K562 (cell line): ENCODE results near the gene WNT3. TPM values are rescaled to one million over a fixed set of nuclear protein-coding genes. Genes with fewer than 3 reads are reported as not detected.

ENCODE experiments used
- ATAC-seq: fragments of 200-7000 bp; cut with Tn5 transposase; 3 replicates; pipeline ENCODE4 v1.9.1; 2020; ENCODE audit warnings: moderate library complexity
- BruUV-seq: library from RNA; stranded (reverse); fragments of 400-500 nt; replicated peaks from 2 replicates; lab custom pipeline; 2021; lab: Mats Ljungman, UMichigan
- CTCF ChIA-PET: fragments of 300-600 bp; formaldehyde crosslinking; extraction: SDS; loops from one replicate; lab custom pipeline; 2021; ENCODE audit warnings: low intra/inter-chr PET ratio; lab: Yijun Ruan, JAX
- POLR2A ChIA-PET: fragments of 300-600, 350-650 bp; sonication (Branson Sonifier 250); formaldehyde crosslinking; extraction: SDS; loops from one replicate; lab custom pipeline; 2021; ENCODE audit warnings: antibody characterized with exemption, inconsistent platforms; lab: Yijun Ruan, JAX
- DNase-seq, 4 experiments: peaks; one replicate each; pipeline versions ENCODE4 v3.0.0 to v3.0.0-alpha.2; 2011 to 2018; ENCODE audit warnings: low spot score in 3 of 4, mixed read lengths in 3 of 4; ENCODE audit errors: extremely low read depth in 1 of 4
- FAIRE-seq: peaks from 2 replicates; lab custom pipeline; 2011; peaks lifted over from hg19 to GRCh38; lab: Jason Lieb, UNC
- H2AFZ ChIP-seq: 2 replicates; pipeline ENCODE4 v1.6.0; 2011; ENCODE audit warnings: low read depth, low read length, control low read depth, inconsistent platforms
- H3K27ac ChIP-seq: fragments of 200-600 bp; 3 replicates; pipeline ENCODE4 v1.8.0; 2011; ENCODE audit warnings: low read depth, mild to moderate bottlenecking, control low read depth, inconsistent platforms, low read length, moderate library complexity, mixed read lengths; ENCODE audit errors: extremely low read depth
- H3K27me3 ChIP-seq, 2 experiments: fragments of 300-600 bp in 1 of 2; 2 replicates in 1 of 2; 3 replicates in 1 of 2; pipeline versions ENCODE4 v1.6.0 to v1.8.0; 2011; ENCODE audit warnings: inconsistent platforms in 2 of 2, low read length in 2 of 2, mild to moderate bottlenecking in 1 of 2, mixed read lengths in 1 of 2, moderate library complexity in 1 of 2; ENCODE audit not compliant: control insufficient read depth in 2 of 2, insufficient read depth in 2 of 2
- H3K36me3 ChIP-seq: fragments of 300-600 bp; 3 replicates; pipeline ENCODE4 v1.8.0; 2011; ENCODE audit warnings: mild to moderate bottlenecking, low read length, inconsistent platforms; ENCODE audit not compliant: control insufficient read depth, insufficient read depth
- H3K4me1 ChIP-seq, 2 experiments: fragments of 200-600 bp in 1 of 2; replicated peaks in 1 of 2; 2 replicates in 1 of 2; 3 replicates in 1 of 2; pipeline versions ENCODE4 v1.5.1 to v1.8.0; 2011; ENCODE audit warnings: inconsistent platforms in 2 of 2, low read length in 2 of 2, mild to moderate bottlenecking in 1 of 2, mixed read lengths in 1 of 2, moderate library complexity in 1 of 2; ENCODE audit not compliant: control insufficient read depth in 2 of 2, insufficient read depth in 2 of 2
- H3K4me2 ChIP-seq: 2 replicates; pipeline ENCODE4 v1.6.1; 2011; ENCODE audit warnings: low read length, control low read depth, inconsistent platforms, mixed read lengths; ENCODE audit not compliant: insufficient read depth
- H3K4me3 ChIP-seq: fragments of 200-600 bp; sonication (generic), shearing (Covaris generic); 2 replicates; pipeline ENCODE4 v1.5.1; 2016; ENCODE audit warnings: control low read depth, inconsistent platforms
- H3K79me2 ChIP-seq: fragments of 200-600 bp; 3 replicates; pipeline ENCODE4 v1.8.0; 2011; ENCODE audit warnings: low read length, inconsistent platforms; ENCODE audit not compliant: control insufficient read depth, insufficient read depth
- H3K9ac ChIP-seq, 2 experiments: 2 replicates each; pipeline versions ENCODE4 v1.6.0 to v1.6.1; 2011; ENCODE audit warnings: low read depth in 2 of 2, low read length in 2 of 2, control low read depth in 1 of 2, inconsistent platforms in 1 of 2, mild to moderate bottlenecking in 1 of 2, mixed read lengths in 1 of 2; ENCODE audit not compliant: insufficient read depth in 1 of 2
- H3K9me1 ChIP-seq: one replicate; pipeline ENCODE4 v1.6.0; 2011; ENCODE audit warnings: inconsistent platforms, mild to moderate bottlenecking, low read length, moderate library complexity; ENCODE audit not compliant: control insufficient read depth, insufficient read depth
- H3K9me3 ChIP-seq: replicated peaks from 2 replicates; pipeline ENCODE4 v1.5.1; 2011; ENCODE audit warnings: low read depth, low read length, inconsistent platforms; ENCODE audit not compliant: control insufficient read depth, insufficient read depth
- H4K20me1 ChIP-seq: replicated peaks from 2 replicates; pipeline ENCODE4 v1.6.1; 2011; ENCODE audit warnings: low read length, inconsistent platforms, mixed read lengths; ENCODE audit not compliant: control insufficient read depth, insufficient read depth
- C11orf30 ChIP-seq: fragments of 450-650 bp; IDR thresholded peaks from 2 replicates; pipeline ENCODE4 v1.6.1; 2016; ENCODE audit warnings: low read depth, mild to moderate bottlenecking
- CBX3 ChIP-seq, 2 experiments: IDR thresholded peaks; 1 replicate in 1 of 2; 2 replicates in 1 of 2; pipeline ENCODE4 v1.6.1; 2012; ENCODE audit warnings: inconsistent platforms in 2 of 2, low read length in 2 of 2, borderline replicate concordance in 1 of 2, control low read depth in 1 of 2
- DPF2 ChIP-seq: fragments of 450-650 bp; IDR thresholded peaks from 2 replicates; pipeline ENCODE4 v1.6.1; 2016
- NFIX ChIP-seq: fragments of 250-450 bp; sonication (Bioruptor Pico); IDR thresholded peaks from 2 replicates; pipeline ENCODE4 v1.4.0; 2020; ENCODE audit warnings: low read depth, mild to moderate bottlenecking, moderate library complexity
- TEAD2 ChIP-seq: fragments of 450-650 bp; IDR thresholded peaks from 2 replicates; pipeline ENCODE4 v1.6.1; 2016; ENCODE audit warnings: missing genetic modification characterization, control low read depth, missing compliant biosample characterization
- ZNF184 ChIP-seq: sonication (generic); formaldehyde crosslinking; IDR thresholded peaks from 2 replicates; pipeline ENCODE4 v1.5.0; 2020; ENCODE audit warnings: missing genetic modification reagents
- WGBS: fragments of 100-300 bp; shearing (Covaris generic); methylation state at CpG from one replicate; pipeline ENCODE4 v1.1.6; 2016; ENCODE audit warnings: low coverage, mixed read lengths; ENCODE audit not compliant: insufficient coverage; ENCODE audit errors: missing lambda C conversion rate; 5-methylcytosine and 5-hydroxymethylcytosine counted together
- in situ Hi-C: fragments of 300-500 bp; cut with MboI; formaldehyde crosslinking; loops from 4 replicates; pipeline ENCODE4 v1.15.0; 2018; ENCODE audit warnings: inconsistent platforms, mixed read lengths
- intact Hi-C: fragments of 100-400 bp; cut with micrococcal nuclease; formaldehyde crosslinking; loops from 2 replicates; pipeline ENCODE4 v1.14.2; 2022
- polyA plus RNA-seq, 8 experiments: library from polyadenylated mRNA; depleted of rRNA in 4 of 8; stranded (reverse) in 5 of 8; unstranded in 3 of 8; fragments of >200 nt; fragmentation: Nextera tagmentation in 2 of 8; fragmentation: Illumina TruSeq in 1 of 8; extraction: Ambion mirVana in 2 of 8; extraction: Trizol in 1 of 8; gene quantifications; 2 replicates each; pipeline versions ENCODE4 v1.2.1 to v1.2.3, GENCODE V29; 2011 to 2014; ENCODE audit warnings: inconsistent platforms in 1 of 8, missing spikeins in 1 of 8
- total RNA-seq, 7 experiments: library from RNA; depleted of rRNA in 6 of 7; stranded (reverse); fragments of >200 nt in 6 of 7; fragmentation: Illumina TruSeq in 2 of 7; extraction: Trizol in 2 of 7; gene quantifications; 2 replicates each; pipeline versions ENCODE4 v1.2.1 to v1.2.3, GENCODE V29; 2011 to 2021; ENCODE audit warnings: low replicate concordance in 1 of 7
- TF ChIP-seq, protein P1 (sequence below): fragments of 200-400 bp; formaldehyde crosslinking; IDR thresholded peaks from 2 replicates; pipeline ENCODE4 v1.6.1; 2017; ENCODE audit warnings: mild to moderate bottlenecking, low read depth, low read length, moderate library complexity
- TF ChIP-seq, protein P2 (sequence below): fragments of 250-450 bp; sonication (Bioruptor Pico); IDR thresholded peaks from 2 replicates; pipeline ENCODE4 v1.4.0; 2020; ENCODE audit warnings: mild to moderate bottlenecking, moderate library complexity
- TF ChIP-seq, protein P3 (sequence below): sonication (generic); formaldehyde crosslinking; IDR thresholded peaks from 2 replicates; pipeline ENCODE4 v1.8.1; 2023; ENCODE audit warnings: mild to moderate bottlenecking, missing genetic modification reagents
- TF ChIP-seq, protein P4 (sequence below): IDR thresholded peaks from 3 replicates; pipeline ENCODE4 v1.6.1; 2011; ENCODE audit warnings: borderline replicate concordance, mild to moderate bottlenecking; ENCODE audit not compliant: insufficient read length, insufficient read depth

Gene WNT3
- total and polyA plus RNA-seq, 9 of the 15 experiments (the other 6 are each of a cell fraction or from before 2014, with no cell fraction given) = 1.5 to 6.1 (median 3.3) TPM

DNA sequence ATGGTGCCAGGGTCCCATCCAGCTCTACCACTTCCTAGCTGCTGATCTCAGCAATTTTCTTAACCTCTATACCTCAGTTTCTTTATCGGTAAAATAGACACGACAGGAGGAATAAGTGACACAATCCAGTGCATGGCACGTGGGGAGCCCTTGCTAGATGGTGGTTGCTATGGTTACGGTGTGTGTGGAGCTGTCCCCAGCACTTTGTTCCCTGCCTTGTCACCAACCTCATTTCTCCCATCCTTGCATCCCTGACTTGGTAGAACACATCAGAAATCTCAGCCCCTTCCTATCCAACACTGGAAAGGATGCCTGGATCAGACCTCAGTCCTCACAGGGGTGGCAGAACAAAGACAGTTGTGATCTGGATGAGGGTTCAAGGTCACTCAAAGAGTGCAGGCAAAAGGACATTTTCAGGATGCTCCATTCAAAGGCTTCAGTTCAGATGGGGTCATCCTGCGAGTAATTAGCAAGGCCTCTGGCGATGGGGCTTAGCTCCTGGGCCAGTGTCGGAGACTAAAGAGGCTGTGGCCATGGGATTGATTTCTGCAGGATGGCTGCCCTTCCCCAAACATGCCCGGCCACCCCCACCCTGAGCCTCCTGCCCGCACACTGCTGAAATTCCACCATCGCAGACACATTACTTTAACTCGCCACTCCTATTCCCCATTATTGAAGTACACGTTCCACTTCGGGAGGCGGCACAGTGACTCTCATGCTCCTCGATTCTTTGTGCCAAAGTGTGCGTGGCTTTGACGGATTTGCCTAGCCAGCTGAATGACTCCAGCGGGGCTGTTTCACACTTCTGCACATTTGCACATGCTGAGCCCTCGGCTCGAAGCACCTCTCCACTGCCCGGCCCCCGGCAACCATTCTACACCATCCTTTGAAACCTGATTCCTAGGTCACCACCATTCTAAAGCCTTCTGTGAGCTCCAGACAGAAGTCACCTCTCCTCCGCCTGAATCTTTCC, 40.3 kb downstream of the WNT3 start:
- Histone ChIP-seq H3K79me2 (no peaks in the 10 kb centered on the region), H3K9ac (0 out of 4 replicates have a peak overlapping the region, but pooled peaks of 1 of the 2 experiments have one; percentile 31), H2AFZ (no peak overlapping the region), H3K36me3 (no peaks in the 10 kb centered on the region), H3K4me2 (no peak overlapping the region), H3K27me3 (no peaks in the 10 kb centered on the region), H3K27ac (no peak overlapping the region), H3K4me3 (no peak overlapping the region), H3K9me3 (no peaks in the 10 kb centered on the region), H3K9me1 (no peaks in the 10 kb centered on the region), H3K4me1 (peaks cover 39 to 60% of the 10 kb centered on the region in 2 experiments; a peak in 4 of 5 replicates), H4K20me1 (no peaks in the 10 kb centered on the region)
- no TSS peak for BruUV-seq
- DNase-seq (peak; percentile 51 to 67 (median 60)), ATAC-seq (no peak), FAIRE-seq (peak; percentile 40)
- 74% methylated on average over 20 of the region's 23 CpGs for WGBS
- in situ Hi-C loops = no loop called here
- POLR2A ChIA-PET = interaction anchor here (1.1 to 1.2 kb wide), 3 partner anchors 15 to 32 kb away, joined by 3 to 4 read pairs (median 3); no protein-coding TSS in a partner anchor
- intact Hi-C loops = no loop called here
- CTCF ChIA-PET = no interaction called here
- TF ChIP-seq CBX3 (IDR thresholded peaks at IDR 0.05; ENCODE audit: borderline replicate concordance in 1 of 2, low read length in 2 of 2) (no peak), C11orf30 (peak; percentile 64), ZNF184 (CRISPR knock-in tag) (no peak), NFIX (no peak), TEAD2 (tag) (no peak), DPF2 (no peak)
- TF ChIP-seq, protein P1, sequence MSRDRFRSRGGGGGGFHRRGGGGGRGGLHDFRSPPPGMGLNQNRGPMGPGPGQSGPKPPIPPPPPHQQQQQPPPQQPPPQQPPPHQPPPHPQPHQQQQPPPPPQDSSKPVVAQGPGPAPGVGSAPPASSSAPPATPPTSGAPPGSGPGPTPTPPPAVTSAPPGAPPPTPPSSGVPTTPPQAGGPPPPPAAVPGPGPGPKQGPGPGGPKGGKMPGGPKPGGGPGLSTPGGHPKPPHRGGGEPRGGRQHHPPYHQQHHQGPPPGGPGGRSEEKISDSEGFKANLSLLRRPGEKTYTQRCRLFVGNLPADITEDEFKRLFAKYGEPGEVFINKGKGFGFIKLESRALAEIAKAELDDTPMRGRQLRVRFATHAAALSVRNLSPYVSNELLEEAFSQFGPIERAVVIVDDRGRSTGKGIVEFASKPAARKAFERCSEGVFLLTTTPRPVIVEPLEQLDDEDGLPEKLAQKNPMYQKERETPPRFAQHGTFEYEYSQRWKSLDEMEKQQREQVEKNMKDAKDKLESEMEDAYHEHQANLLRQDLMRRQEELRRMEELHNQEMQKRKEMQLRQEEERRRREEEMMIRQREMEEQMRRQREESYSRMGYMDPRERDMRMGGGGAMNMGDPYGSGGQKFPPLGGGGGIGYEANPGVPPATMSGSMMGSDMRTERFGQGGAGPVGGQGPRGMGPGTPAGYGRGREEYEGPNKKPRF = no peak
- TF ChIP-seq, protein P2, sequence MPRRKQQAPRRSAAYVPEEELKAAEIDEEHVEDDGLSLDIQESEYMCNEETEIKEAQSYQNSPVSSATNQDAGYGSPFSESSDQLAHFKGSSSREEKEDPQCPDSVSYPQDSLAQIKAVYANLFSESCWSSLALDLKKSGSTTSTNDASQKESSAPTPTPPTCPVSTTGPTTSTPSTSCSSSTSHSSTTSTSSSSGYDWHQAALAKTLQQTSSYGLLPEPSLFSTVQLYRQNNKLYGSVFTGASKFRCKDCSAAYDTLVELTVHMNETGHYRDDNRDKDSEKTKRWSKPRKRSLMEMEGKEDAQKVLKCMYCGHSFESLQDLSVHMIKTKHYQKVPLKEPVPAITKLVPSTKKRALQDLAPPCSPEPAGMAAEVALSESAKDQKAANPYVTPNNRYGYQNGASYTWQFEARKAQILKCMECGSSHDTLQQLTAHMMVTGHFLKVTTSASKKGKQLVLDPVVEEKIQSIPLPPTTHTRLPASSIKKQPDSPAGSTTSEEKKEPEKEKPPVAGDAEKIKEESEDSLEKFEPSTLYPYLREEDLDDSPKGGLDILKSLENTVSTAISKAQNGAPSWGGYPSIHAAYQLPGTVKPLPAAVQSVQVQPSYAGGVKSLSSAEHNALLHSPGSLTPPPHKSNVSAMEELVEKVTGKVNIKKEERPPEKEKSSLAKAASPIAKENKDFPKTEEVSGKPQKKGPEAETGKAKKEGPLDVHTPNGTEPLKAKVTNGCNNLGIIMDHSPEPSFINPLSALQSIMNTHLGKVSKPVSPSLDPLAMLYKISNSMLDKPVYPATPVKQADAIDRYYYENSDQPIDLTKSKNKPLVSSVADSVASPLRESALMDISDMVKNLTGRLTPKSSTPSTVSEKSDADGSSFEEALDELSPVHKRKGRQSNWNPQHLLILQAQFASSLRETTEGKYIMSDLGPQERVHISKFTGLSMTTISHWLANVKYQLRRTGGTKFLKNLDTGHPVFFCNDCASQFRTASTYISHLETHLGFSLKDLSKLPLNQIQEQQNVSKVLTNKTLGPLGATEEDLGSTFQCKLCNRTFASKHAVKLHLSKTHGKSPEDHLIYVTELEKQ = no peak
- TF ChIP-seq, protein P3, sequence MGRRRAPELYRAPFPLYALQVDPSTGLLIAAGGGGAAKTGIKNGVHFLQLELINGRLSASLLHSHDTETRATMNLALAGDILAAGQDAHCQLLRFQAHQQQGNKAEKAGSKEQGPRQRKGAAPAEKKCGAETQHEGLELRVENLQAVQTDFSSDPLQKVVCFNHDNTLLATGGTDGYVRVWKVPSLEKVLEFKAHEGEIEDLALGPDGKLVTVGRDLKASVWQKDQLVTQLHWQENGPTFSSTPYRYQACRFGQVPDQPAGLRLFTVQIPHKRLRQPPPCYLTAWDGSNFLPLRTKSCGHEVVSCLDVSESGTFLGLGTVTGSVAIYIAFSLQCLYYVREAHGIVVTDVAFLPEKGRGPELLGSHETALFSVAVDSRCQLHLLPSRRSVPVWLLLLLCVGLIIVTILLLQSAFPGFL (CRISPR knock-in tag) = no peak
- TF ChIP-seq, protein P4, sequence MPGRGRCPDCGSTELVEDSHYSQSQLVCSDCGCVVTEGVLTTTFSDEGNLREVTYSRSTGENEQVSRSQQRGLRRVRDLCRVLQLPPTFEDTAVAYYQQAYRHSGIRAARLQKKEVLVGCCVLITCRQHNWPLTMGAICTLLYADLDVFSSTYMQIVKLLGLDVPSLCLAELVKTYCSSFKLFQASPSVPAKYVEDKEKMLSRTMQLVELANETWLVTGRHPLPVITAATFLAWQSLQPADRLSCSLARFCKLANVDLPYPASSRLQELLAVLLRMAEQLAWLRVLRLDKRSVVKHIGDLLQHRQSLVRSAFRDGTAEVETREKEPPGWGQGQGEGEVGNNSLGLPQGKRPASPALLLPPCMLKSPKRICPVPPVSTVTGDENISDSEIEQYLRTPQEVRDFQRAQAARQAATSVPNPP = no peak
